Adrenal gland (tissue), 5 donors: ENCODE data around the gene CYRIA.

Experiments
- CTCF ChIP-seq, 6 experiments: fragments of 450-650 bp in 4 of 6; fragments of 200-600 bp in 2 of 6; sonication (generic) in 1 of 6; IDR thresholded peaks; 1 replicate in 5 of 6; 2 replicates in 1 of 6; pipeline versions ENCODE4 v1.5.1 to v1.8.0; 2016 to 2021; ENCODE audit warnings: antibody characterized with exemption in 6 of 6, mild to moderate bottlenecking in 2 of 6, moderate library complexity in 1 of 6
- POLR2A ChIP-seq, 2 donors: fragments of 450-650 bp; IDR thresholded peaks; one replicate each; pipeline ENCODE4 v1.6.1; 2017; ENCODE audit warnings: antibody characterized with exemption in 2 of 2, mild to moderate bottlenecking in 2 of 2, moderate library complexity in 1 of 2
- donor health status: DM: no; HTN: no; CAD: no.

DNA sequence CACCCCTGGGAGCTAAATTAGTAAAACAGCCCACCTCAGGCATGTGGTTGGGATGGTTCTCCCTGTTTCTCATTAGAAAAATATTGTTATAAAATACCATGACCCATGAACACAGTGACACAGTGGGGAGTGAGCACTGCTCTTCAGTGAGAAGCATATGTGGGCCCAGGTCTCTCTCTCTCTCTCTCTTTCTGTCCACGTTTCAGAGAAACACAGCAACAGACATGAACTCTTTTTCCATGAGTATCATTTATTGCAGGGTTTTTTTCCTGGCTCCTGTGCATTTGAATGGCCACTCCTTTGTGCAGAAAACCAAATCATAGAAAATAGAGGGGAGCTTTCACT is 41.2 kb downstream of the CYRIA start:
- TF ChIP-seq POLR2A (IDR thresholded peaks at IDR 0.05) (no peak), CTCF (IDR thresholded peaks at IDR 0.05) (no peak)
